ENCODE measurements around the gene DCT. TPM values are rescaled to one million over a fixed set of nuclear protein-coding genes. Genes with fewer than 3 reads are reported as not detected.

DCT gene
- total RNA-seq, 1 experiment from 2014 or later, result not detected

DNA sequence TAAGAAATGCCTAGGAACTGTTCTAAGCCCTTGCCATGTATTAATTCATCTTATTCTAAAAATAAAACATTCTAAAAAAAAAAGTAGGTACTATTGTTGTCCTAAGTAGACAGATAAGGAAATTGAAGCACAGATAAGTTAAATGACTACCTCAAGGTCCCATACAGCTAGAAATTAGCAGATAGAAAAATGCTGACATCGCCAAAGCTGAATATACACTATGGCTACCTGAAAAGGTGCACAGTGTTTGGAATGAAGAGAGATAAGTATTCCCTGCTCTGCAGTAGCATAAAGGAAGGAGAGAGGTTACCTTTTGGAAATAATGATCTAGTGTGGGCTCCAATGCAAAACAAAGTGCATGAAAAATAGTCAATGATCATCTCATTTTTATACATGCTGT lies 65.3 kb downstream of the DCT start:
- no peaks in the 10 kb centered on the region for H3K36me3 ChIP-seq (ENCODE audit: low read depth)
- no peak overlapping the region for H3K4me3 ChIP-seq
- TF ChIP-seq EZH2 (IDR thresholded peaks at IDR 0.05; ENCODE audit: low read depth), result no peak
- TF ChIP-seq, protein P1, sequence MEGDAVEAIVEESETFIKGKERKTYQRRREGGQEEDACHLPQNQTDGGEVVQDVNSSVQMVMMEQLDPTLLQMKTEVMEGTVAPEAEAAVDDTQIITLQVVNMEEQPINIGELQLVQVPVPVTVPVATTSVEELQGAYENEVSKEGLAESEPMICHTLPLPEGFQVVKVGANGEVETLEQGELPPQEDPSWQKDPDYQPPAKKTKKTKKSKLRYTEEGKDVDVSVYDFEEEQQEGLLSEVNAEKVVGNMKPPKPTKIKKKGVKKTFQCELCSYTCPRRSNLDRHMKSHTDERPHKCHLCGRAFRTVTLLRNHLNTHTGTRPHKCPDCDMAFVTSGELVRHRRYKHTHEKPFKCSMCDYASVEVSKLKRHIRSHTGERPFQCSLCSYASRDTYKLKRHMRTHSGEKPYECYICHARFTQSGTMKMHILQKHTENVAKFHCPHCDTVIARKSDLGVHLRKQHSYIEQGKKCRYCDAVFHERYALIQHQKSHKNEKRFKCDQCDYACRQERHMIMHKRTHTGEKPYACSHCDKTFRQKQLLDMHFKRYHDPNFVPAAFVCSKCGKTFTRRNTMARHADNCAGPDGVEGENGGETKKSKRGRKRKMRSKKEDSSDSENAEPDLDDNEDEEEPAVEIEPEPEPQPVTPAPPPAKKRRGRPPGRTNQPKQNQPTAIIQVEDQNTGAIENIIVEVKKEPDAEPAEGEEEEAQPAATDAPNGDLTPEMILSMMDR (conservative IDR thresholded peaks at IDR 0.05), result no peak
- intact Hi-C loops (cut with micrococcal nuclease; ENCODE audit: unreplicated experiment), result no loop called here
- H3K79me2 ChIP-seq (ENCODE audit: low read depth), result no peaks in the 10 kb centered on the region
- CTCF ChIA-PET, result no interaction called here
- no peaks in the 10 kb centered on the region for H3K27me3 ChIP-seq (ENCODE audit: insufficient read depth, low read depth)
- no TSS peak for BruUV-seq (replicated peaks)
- H2AFZ ChIP-seq, result no peak overlapping the region
- no peaks in the 10 kb centered on the region for H3K9me3 ChIP-seq (ENCODE audit: insufficient read depth, low read depth)
- POLR2A ChIA-PET (ENCODE audit: unreplicated experiment), result no interaction called here
- no peaks in the 10 kb centered on the region for H3K4me1 ChIP-seq (replicated peaks; ENCODE audit: insufficient read depth)
- no peak overlapping the region for H3K4me2 ChIP-seq
- no peaks in the 10 kb centered on the region for H3F3A ChIP-seq (ENCODE audit: insufficient read depth, low read depth)
- no peaks in the 10 kb centered on the region for H3K9me2 ChIP-seq (ENCODE audit: insufficient read depth)
- no peaks in the 10 kb centered on the region for H4K20me1 ChIP-seq (ENCODE audit: insufficient read depth)
- H3K27ac ChIP-seq, result no peak overlapping the region
- DNase-seq, result no peak

DNA sequence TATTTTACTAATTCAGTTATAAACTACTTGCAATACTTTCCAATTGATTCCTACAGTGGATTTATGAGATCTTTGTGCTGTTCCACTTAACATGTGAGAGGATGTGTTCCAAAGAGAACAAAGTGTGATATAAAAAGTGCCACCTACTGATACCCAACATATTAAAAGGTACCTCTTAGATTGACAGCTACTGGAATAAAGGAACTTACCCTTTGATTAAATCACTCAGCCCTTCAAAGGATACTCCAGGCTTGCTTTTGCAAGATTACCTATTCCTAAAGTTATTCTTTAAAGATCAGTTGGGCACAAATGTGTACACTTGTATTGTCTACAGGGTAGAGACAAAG lies 65.9 kb downstream of the DCT start:
- Histone ChIP-seq H4K20me1 (ENCODE audit: insufficient read depth) (no peaks in the 10 kb centered on the region), H3K4me1 (replicated peaks; ENCODE audit: insufficient read depth) (no peaks in the 10 kb centered on the region), H3K79me2 (ENCODE audit: low read depth) (no peaks in the 10 kb centered on the region), H3K27ac (no peak overlapping the region), H2AFZ (no peak overlapping the region), H3F3A (ENCODE audit: insufficient read depth, low read depth) (no peaks in the 10 kb centered on the region), H3K9me3 (ENCODE audit: insufficient read depth, low read depth) (no peaks in the 10 kb centered on the region), H3K27me3 (ENCODE audit: insufficient read depth, low read depth) (no peaks in the 10 kb centered on the region), H3K9me2 (ENCODE audit: insufficient read depth) (no peaks in the 10 kb centered on the region), H3K4me2 (no peak overlapping the region), H3K36me3 (ENCODE audit: low read depth) (no peaks in the 10 kb centered on the region), H3K4me3 (no peak overlapping the region)
- CTCF ChIA-PET, result no interaction called here
- intact Hi-C loops (cut with micrococcal nuclease; ENCODE audit: unreplicated experiment), result no loop called here
- POLR2A ChIA-PET (ENCODE audit: unreplicated experiment), result no interaction called here
- BruUV-seq (replicated peaks), result no TSS peak
- no peak for DNase-seq
- TF ChIP-seq EZH2 (IDR thresholded peaks at IDR 0.05; ENCODE audit: low read depth), result no peak
- TF ChIP-seq, protein P1 (conservative IDR thresholded peaks at IDR 0.05), result no peak

- CTCF ChIA-PET, result no interaction called here
- POLR2A ChIA-PET (ENCODE audit: unreplicated experiment), result no interaction called here
- no peak for TF ChIP-seq EZH2 (IDR thresholded peaks at IDR 0.05; ENCODE audit: low read depth)
- TF ChIP-seq, protein P1 (conservative IDR thresholded peaks at IDR 0.05), result no peak
- no peak overlapping the region for H3K4me2 ChIP-seq
- H2AFZ ChIP-seq, result no peak overlapping the region
- no peaks in the 10 kb centered on the region for H3K79me2 ChIP-seq (ENCODE audit: low read depth)
- H3K27me3 ChIP-seq (ENCODE audit: insufficient read depth, low read depth), result no peaks in the 10 kb centered on the region
- H3K4me1 ChIP-seq (replicated peaks; ENCODE audit: insufficient read depth), result no peaks in the 10 kb centered on the region
- intact Hi-C loops (cut with micrococcal nuclease; ENCODE audit: unreplicated experiment), result no loop called here
- H4K20me1 ChIP-seq (ENCODE audit: insufficient read depth), result no peaks in the 10 kb centered on the region
- H3F3A ChIP-seq (ENCODE audit: insufficient read depth, low read depth), result no peaks in the 10 kb centered on the region
- no peaks in the 10 kb centered on the region for H3K36me3 ChIP-seq (ENCODE audit: low read depth)
- H3K4me3 ChIP-seq, result no peak overlapping the region
- no peak overlapping the region for H3K27ac ChIP-seq
- no peak for DNase-seq
- BruUV-seq (replicated peaks), result no TSS peak
- H3K9me3 ChIP-seq (ENCODE audit: insufficient read depth, low read depth), result no peaks in the 10 kb centered on the region
- no peaks in the 10 kb centered on the region for H3K9me2 ChIP-seq (ENCODE audit: insufficient read depth)
Measured at GRCh38 chr13:94412870-94413597, 66.4 kb downstream of the DCT start.
